ENCODE results near the gene RNF224. TPM values are rescaled to one million over a fixed set of nuclear protein-coding genes. Genes with fewer than 3 reads are reported as not detected.

The RNF224 gene
- total RNA-seq (2021), result 3.9 and 4.7 TPM in 2 replicates
- percentile 36 among the genes with signal in this experiment for Bru-seq, nascent RNA
- BruChase-seq, experiment 1, labeled RNA remaining after a 2-hour chase, result percentile 36 among the genes with signal in this experiment
- percentile 50 among the genes with signal in this experiment for BruChase-seq, experiment 2, labeled RNA remaining after a 6-hour chase
- long read RNA-seq, partial matches to known transcripts, result 0 of 2 reads
- long read RNA-seq, other reads (novel, unspliced or antisense), result 2 of 2 reads

GRCh38 chr9:137227054-137227852 lies at the start of gene RNF224:
Gene RNF224, plus strand, starts transcription at chr9:137227502. Its CDS starts 834 bp downstream, at chr9:137228336.
- no TSS peak for BruUV-seq (replicated peaks)
- H3K4me3 ChIP-seq, result peak within 1 kb of the TSS; percentile 90; the same call in 1 of the 2 replicates
- no peaks in the 10 kb centered on the region for H4K20me1 ChIP-seq (ENCODE audit: insufficient read depth)
- CTCF ChIA-PET, result interaction anchor here (0.6 to 2.3 kb wide), 8 partner anchors 9 to 410 kb away, joined by 3 to 15 read pairs (median 4); partner anchors contain the start of genes DPP7 and SSNA1
- H3K27me3 ChIP-seq (ENCODE audit: insufficient read depth, low read depth), result no peaks in the 10 kb centered on the region
- H2AFZ ChIP-seq, result no peak within 1 kb of the TSS
- peaks cover 7% of the 10 kb centered on the region; the same call in 1 of the 2 replicates for H3K79me2 ChIP-seq (ENCODE audit: low read depth)
- no peaks in the 10 kb centered on the region for H3K9me3 ChIP-seq (ENCODE audit: insufficient read depth, low read depth)
- peak within 1 kb of the TSS; percentile 99 for H3K4me2 ChIP-seq
- H3K9me2 ChIP-seq (ENCODE audit: insufficient read depth), result no peaks in the 10 kb centered on the region
- peaks cover 55% of the 10 kb centered on the region for H3K4me1 ChIP-seq (replicated peaks; ENCODE audit: insufficient read depth)
- H3K27ac ChIP-seq, result peak within 1 kb of the TSS; percentile 79
- intact Hi-C loops (cut with micrococcal nuclease; ENCODE audit: unreplicated experiment), result loop anchor here (1.0 to 2.0 kb wide), 6 partner anchors 30 to 180 kb away; partner anchors contain the start of genes ANAPC2, NPDC1, SAPCD2 and SSNA1
- DNase-seq, result peak; percentile 88 to 99
- TF ChIP-seq EZH2 (IDR thresholded peaks at IDR 0.05; ENCODE audit: low read depth) (no peak), CTCF (conservative IDR thresholded peaks at IDR 0.05) (peak; percentile 95)
- POLR2A ChIA-PET (ENCODE audit: unreplicated experiment), result interaction anchor here (0.5 to 1.6 kb wide), 7 partner anchors 13 to 317 kb away, joined by 3 to 12 read pairs (median 4); partner anchors contain the start of gene TUBB4B
- H3K36me3 ChIP-seq (ENCODE audit: low read depth), result no peaks in the 10 kb centered on the region
- H3F3A ChIP-seq (ENCODE audit: insufficient read depth, low read depth), result peaks cover 44% of the 10 kb centered on the region

- no peaks in the 10 kb centered on the region for H3K27me3 ChIP-seq (ENCODE audit: insufficient read depth, low read depth)
- H3K9me3 ChIP-seq (ENCODE audit: insufficient read depth, low read depth), result no peaks in the 10 kb centered on the region
- peaks cover 18% of the 10 kb centered on the region; the same call in 1 of the 2 replicates for H3F3A ChIP-seq (ENCODE audit: insufficient read depth, low read depth)
- CTCF ChIA-PET, result no interaction called here
- H2AFZ ChIP-seq, result no peak overlapping the region
- H3K4me3 ChIP-seq, result no peak overlapping the region
- POLR2A ChIA-PET (ENCODE audit: unreplicated experiment), result interaction anchor here (0.6 kb wide), 1 partner anchor 8 kb away, joined by 3 read pairs; no protein-coding TSS in a partner anchor
- H3K36me3 ChIP-seq (ENCODE audit: low read depth), result no peaks in the 10 kb centered on the region
- no peaks in the 10 kb centered on the region for H3K79me2 ChIP-seq (ENCODE audit: low read depth)
- intact Hi-C loops (cut with micrococcal nuclease; ENCODE audit: unreplicated experiment), result no loop called here
- no peaks in the 10 kb centered on the region for H4K20me1 ChIP-seq (ENCODE audit: insufficient read depth)
- no peak overlapping the region for H3K4me2 ChIP-seq
- H3K27ac ChIP-seq, result no peak overlapping the region
- peaks cover 4% of the 10 kb centered on the region; the same call in 1 of the 2 replicates for H3K4me1 ChIP-seq (replicated peaks; ENCODE audit: insufficient read depth)
- TF ChIP-seq EZH2 (IDR thresholded peaks at IDR 0.05; ENCODE audit: low read depth) (no peak), CTCF (conservative IDR thresholded peaks at IDR 0.05) (no peak)
- DNase-seq, result peak in 1 of 2 experiments; percentile 35
- BruUV-seq (replicated peaks), result no TSS peak
- H3K9me2 ChIP-seq (ENCODE audit: insufficient read depth), result no peaks in the 10 kb centered on the region
Observed at GRCh38 chr9:137178201-137178938, 48.9 kb upstream of the RNF224 start.

Measured in PC-9 (cell line).